ENCODE results near the gene CTF1.

The CTF1 gene

DNA sequence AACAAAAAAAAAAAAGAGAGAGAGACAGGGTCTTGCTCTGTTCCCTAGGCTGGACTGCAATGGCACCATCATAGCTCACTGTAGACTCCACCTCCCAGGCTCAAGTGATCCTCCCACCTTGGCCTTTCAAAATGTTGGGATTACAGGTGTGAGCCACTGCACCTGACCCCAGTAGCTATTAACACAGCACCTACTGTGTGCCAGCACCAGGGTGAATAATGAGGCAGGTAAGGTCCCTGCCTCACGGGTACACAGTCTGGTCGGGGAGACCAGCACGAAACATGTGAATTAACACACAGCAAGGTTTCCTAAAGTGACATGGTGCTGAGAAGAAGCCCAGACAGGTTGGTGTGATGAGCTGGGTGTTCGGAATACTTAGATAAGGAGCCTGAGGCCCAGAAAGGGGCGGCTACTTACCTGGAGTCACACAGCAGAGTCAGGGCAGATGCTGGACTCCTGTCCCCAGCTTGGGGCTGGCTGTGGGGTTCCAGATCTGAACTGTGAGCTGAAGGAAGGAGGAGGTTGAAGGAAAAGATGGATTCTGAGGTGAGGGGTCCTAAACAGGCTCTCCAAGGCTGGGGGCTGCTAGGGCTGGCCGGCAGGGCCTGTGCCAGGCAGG lies 16.5 kb downstream of the CTF1 start:
- no peak for DNase-seq

DNA sequence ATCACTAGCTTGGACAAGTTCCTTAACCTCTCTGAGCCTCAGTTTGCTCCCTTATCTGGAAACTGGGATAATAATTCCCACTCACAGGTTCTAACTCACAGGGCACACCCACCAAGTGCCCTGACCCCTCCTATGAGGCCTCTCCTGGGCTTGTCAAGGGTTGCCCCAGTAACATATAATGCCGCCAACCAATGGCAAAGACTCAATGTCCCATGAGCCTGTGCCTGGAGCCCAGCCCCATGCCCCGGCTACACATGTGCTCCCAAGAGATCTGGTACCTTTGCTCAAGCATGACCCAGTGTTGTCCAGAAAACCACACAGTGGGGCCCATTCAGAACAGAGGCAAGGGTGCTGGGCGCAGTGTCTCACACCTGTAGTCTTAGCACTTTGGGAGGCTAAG lies 18.4 kb downstream of the CTF1 start:
- DNase-seq, result no peak

DNA sequence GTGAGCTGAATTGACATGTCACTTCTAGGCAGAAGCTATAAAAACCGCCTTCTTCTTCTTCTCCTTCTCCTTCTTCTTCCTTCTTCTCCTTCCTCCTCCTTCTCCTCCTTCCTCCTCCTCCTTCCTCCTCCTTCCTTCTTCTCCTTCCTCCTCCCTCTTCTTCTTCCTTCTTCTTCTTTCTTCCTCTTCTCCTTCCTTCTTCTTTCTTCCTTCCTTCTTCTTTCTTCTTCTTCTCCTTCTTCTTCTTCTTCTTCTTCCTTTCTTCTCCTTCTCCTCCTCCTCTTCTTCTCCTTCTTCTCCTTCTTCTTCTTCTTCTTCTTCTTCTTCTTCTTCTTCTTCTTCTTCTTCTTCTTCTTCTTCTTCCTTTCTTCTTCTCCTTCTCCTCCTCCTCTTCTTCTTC lies 22.2 kb downstream of the CTF1 start:
- DNase-seq, result no peak

DNA sequence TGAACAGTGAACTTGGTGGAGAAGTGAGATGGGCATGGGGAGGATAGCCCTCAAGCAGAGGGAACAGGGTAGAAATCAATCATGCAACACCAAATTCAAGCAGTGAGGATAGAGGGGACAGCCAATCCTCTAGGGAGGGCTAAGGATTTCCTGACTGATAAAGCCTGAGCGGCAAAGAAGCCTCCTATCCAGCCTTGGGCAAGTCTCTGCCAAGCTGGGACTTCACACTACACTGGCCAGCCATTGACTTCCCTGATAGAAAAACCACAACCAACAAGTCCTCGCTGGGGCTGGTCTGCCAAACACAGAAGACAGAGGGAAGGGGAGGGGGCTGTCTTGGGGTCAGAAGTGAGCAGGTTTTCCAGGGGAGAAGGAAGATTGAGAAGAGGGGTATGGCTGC lies 24.5 kb downstream of the CTF1 start:
- no peak for DNase-seq

DNA sequence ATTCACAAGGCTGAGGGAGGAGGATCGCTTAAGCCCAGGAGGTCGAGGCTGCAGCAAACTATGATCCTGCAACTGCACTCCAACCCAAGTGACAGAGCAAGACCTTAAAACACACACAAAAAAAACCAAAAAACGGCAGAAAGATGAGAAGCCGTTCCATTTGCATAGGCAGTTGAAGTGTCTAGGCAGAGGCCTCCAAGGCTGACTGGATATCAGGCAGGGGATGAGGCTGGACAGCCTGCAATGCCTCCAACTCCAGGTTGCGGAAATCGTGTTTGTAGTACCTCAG lies 25.0 kb downstream of the CTF1 start:
- DNase-seq, result no peak

DNA sequence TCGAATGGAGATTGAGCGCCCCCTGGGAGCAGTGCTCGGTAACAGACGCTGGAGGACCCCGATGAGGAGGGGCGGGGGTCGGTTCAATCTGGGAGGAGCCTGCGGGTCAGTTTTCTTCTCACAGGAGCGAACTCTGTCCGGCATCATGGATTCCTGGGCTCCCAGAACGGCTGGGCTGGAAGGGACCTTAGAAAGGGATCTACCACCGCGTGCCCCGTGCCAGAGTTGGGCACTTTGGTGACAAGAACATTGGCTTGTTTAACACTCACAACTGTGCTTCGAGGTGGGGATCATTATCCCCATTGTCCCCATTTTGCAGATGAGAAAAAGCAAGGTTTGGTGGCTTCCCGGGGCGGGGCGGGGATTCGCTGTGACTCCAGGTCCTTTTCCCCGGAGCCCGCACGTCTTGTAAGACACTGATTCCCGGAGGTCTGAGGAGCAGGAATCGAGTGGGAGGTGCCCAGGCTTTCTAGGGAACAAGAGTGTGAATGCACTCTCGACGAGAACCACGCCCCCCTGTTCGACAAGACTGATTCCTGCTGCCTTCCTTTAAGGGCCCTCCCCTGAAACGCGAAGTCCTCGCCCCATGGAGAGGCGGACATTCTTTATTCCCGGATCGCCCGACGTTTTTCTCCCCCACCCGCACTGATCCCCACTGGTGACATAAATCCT lies 25.5 kb downstream of the CTF1 start:
- peak; percentile 80 for DNase-seq

DNA sequence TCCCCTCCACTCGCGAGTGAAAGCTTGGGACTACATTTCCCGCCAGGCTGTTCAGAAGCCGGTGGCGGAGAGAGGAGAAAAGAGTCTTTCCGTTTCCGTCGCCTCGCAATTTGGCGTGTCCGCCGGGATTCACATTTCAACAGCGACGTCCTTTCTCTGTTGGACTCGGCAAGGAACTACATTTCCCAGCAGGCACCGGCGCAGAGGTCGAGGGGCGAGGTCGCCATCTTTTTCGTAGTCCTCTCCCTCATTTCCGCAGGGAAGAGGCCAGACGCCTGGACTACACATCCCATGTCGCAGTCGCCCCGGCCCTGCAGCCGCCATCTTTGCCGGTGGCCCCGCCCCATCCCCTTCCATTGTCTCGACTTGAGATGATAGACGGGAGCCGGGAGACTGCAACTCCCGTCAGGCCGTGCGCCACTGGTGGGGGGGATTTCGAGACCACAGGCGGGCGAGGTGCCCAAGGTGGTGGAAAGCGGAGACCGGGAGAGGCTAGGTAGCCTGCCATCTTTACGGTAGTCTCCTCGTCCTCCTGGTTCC lies 26.1 kb downstream of the CTF1 start:
- DNase-seq, result peak; percentile 99

DNA sequence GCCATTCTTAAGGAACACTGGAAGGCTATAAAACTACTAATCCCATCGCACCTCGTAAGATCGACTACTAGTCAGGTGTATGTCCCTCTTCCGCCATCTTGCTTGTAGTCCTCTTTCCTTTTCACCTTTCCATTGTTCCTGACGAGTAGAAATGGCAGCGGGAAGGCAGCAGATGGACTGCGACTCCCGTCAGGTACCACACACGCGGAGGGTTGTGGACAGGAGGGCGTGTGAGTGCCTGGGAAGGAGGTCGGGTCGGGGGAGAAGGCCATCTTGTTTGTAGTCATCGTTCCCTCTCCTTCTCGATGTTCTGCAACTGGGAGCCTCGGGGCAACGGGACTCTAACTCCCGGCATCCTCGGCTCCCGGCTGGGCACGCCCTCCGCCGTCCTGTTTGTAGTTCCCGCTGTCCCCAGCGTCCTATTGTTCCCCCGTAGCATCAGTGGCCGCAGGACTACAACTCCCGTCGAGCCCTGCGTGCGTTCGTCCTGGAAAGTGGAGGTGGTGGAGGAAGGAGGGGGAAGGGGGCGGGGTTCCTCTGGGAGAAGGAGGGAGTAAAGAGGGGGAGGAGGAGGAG lies 26.6 kb downstream of the CTF1 start:
- DNase-seq, result peak; percentile 98

DNA sequence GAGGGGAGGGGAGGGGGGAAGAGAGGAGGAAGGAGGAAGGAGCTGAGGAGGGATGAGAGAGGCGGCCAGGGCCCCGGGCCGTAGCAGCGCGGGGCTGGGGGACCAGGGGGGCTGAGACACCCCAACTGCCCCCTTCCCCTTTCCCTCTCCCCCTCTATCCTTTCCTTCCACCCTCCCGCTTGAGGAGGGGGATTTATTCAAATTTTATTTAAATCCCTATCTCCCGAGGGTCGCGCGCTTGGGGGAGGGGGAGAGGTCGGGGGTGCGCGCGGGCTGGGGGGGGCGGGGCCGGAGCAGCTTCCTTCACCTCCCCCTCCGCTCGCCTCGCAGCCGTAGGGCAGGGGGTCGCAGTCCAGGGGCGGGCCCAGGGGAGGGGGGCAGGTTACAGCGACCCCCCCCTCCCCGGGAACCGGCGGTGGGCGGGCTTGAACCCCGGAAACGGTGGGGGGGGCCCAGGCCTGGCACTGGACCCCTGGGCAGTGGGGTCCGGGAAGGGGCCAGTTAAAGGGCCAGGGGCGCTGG lies 27.2 kb downstream of the CTF1 start, which contains the start of gene FBXL19:
Gene FBXL19, plus strand, starts transcription at position 19 of the 522 bp plus-strand sequence. CDS start 2,183 bp downstream, outside the sequence.
- no peak for DNase-seq

DNA sequence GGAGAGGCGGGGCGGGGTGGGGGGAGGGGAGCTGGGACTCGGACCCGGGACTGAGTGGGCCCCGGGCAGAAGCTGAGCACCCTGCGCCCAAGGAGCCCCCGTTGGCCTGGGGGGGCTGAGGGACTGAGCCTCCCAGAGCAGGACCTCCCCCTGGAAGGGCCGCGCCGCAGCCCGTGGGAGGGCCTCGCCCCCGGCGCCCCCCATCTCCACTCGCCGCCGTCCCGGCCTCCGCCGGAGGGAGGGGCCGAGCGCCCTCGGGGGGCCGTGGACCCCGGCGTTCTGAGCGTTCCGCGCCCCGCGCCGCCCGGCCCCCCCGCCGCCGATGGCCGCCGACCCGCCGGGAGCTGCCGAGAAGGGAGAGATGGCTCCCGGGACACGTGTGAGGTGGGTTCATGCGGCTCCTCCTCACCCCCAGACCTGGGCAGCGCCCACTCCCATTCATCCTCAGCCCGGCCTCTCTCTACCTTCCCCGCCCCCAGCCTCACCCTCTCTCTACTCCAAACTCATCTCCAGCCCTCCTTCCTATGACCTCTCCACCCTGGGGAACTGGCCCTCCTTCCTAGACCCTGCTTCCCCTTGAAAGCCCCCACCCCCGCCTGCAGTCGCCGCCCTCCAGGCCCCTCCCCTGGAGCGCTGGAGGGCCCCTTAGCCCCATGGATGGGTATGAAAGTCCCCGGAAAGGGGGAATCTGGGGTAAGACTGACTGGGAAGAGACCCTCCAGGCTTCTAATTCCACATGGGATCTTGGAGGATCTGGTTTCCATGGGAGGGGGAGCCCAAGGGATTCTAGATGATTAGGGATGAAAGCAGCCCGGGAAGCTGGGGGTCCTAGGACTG lies 27.9 kb downstream of the CTF1 start:
- DNase-seq, result no peak

DNA sequence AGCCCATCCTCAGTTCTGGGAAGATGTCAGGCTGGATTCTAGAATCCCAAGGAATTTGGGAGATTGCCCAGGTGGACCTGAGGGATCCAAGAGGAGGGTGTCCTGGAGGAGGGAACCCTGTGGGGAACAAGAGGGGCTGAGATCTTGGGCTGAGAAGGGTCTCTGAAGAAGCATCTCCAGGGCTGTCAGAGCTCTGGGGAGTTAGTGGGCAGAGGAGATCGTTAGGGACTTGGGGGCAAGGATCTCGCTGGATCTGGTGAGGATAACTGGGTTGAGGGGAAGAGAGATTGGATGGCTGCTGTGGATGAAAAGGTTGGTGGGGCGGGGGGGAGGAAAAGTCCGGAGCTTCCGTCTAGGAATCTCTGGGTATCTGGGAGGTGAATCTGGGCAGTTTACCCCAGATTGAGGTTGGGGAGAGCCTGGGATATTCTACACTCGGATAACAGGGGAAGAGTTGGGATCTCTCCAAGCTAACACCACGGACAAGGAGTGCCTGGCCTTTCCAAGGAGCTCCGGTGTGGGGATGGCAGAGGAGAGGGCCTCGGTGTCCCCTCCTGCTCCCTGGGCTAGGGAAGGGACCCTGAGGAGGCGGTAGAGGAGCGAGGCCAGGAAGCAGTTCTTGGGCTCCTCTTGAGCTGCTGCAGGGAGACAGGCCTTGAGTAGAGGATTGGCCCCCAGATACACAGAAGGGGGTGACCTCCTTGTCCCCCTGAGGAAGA lies 28.7 kb downstream of the CTF1 start:
- no peak for DNase-seq

DNA sequence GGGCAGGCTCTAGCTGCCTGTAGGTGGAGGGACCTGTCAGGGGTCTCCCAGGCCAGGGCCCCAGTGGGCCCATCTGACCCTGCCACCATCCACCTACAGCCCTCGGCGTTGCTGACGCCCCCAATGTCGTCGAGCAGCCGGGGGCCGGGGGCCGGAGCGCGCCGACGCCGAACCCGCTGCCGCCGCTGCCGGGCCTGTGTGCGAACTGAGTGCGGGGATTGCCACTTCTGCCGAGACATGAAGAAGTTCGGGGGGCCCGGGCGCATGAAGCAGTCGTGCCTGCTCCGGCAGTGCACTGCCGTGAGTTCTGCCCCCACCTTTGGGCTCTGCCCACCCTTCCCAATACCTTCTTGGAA lies 29.2 kb downstream of the CTF1 start:
- DNase-seq, result no peak

DNA sequence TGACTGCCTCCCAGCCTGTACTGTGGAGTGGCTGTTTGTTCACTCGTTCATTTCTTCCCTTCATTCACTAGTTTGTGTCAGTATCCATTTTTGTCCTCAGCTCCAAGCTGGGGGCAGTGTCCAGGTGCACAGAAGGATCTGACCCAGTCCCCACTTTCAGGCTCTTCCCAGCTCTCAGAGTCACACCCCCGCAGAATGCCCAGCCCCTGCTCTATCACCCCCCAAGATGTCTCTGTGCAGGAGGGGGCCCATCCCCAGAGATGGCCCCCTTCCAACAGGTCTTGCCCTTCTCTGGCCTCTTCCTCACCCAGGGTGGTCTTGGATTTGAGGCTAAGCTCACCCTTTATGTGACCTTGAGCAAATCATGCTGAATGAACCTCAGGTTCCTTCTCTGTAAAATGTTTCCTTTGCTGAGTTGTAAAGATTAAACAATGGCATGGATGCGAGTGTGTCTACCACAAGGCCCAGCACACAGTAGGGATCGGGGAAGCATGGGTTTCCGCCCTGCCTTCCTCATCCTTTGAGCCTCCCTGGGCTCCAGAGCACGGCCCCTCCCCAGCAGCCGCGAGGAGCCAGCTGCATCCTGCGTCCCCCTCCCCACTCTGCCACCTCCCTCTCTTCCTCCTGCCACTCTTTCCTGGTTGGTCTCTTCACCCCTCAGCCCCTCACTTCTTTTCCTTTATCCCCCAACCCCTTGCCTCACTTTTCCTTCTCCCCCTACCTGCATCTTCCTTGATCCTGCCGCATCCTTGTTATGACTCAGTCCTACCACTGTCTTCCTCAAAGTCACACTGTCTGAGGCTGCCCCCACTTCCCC lies 29.8 kb downstream of the CTF1 start:
- no peak for DNase-seq

DNA sequence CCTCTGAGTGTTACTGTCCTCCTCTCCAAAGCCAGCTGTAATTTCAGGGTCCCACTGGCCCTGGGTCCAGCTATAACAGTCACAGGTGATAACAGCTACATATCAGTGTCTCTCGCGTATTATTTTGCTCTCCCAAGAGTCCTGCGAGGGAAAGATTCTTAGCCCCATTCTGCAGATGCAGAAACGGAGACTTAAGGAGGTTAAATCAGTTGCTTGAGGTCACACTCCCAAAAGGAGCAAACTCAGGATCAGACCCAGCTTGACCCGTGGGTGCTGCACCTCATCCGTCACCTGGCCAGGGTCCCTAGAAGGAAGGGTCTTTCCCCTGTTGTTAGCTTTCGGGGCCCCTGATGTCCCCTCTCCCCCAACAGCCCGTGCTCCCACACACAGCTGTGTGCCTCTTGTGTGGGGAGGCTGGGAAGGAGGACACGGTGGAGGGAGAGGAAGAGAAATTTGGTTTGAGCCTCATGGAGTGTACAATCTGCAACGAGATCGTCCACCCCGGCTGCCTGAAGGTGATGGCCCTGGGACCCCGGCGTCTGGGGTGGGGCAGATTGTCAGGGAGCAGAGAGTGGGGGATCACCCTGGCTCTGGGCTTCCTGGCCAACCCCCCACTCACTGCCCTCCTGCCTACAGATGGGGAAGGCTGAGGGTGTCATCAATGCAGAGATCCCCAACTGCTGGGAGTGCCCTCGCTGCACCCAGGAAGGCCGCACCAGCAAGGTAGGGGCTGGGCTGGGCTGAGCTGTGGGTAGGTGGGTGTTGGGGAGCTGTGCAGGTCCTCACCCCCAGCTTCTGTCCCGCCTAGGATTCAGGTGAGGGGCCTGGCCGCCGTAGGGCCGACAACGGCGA lies 30.7 kb downstream of the CTF1 start:
- no peak for DNase-seq

DNA sequence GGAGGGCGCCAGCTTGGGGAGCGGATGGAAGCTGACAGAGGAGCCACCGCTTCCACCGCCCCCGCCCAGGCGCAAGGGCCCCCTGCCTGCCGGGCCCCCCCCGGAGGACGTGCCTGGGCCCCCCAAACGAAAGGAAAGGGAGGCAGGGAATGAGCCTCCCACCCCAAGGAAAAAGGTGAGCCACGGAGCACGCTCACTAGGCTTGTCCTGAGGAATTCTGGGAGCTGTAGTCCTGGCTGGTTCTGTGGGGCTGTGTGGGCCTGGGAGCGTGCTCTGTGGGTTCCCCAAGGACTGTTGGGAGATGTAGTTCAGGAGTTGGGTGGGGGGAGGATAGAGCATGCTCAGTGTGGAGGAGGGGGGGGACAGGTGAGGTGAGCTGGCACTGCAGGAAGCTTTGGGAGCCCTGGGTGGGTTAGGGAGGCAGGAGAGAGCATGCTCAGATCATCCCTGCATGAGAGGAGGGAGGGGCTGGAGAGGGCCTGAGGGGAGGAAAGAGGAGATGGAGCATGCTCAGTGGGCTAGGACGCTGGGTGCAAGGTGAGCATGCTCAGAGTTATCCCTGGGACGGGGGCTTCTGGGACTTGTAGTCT lies 31.5 kb downstream of the CTF1 start:
- peak; percentile 36 for DNase-seq

DNA sequence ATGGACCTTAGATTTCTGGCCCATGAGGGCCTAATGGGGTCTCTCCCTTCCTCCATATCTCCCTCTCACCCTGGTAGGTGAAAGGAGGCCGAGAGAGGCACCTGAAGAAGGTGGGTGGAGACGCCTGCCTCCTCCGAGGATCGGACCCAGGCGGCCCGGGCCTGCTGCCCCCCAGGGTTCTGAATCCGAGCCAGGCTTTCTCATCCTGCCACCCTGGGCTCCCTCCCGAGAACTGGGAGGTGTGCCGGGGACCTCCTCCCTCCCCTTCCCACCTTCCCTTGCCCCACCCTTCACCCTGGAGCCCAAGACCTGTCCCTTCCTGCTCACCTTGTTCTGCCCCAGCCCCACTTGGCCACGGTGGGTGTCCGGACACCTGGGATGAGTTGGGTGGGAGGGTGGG lies 32.0 kb downstream of the CTF1 start:
- DNase-seq, result no peak

DNA sequence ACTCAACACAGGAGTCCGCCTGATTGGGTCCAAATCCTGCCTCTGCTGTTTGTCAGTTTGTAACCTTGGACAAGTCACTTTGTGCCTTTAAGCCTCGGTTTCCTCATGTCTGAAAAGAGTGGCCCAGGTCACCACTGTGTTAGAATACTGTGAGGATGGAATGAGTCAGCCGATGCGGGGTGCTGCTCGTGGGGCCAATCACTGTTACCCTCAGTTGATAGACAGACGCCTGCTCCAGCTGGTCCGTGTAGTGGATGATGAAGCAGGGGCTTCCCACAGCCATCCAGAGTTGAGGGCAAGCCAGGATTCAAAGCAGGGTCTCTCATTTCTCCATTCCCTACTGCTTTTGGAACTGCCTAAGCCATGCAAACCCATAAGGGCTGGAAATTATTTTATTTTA lies 32.8 kb downstream of the CTF1 start:
- no peak for DNase-seq

DNA sequence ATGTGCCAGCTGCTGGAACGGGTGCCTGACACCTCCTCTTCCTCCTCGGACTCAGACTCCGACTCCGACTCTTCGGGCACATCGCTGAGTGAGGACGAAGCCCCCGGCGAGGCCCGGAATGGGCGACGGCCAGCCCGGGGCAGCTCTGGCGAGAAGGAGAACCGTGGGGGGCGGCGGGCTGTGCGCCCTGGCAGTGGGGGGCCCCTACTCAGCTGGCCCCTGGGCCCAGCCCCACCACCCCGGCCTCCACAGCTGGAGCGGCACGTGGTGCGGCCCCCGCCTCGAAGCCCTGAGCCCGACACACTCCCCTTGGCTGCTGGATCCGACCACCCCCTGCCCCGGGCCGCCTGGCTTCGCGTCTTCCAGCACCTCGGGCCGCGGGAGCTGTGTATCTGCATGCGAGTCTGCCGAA lies 33.8 kb downstream of the CTF1 start:
- no peak for DNase-seq

DNA sequence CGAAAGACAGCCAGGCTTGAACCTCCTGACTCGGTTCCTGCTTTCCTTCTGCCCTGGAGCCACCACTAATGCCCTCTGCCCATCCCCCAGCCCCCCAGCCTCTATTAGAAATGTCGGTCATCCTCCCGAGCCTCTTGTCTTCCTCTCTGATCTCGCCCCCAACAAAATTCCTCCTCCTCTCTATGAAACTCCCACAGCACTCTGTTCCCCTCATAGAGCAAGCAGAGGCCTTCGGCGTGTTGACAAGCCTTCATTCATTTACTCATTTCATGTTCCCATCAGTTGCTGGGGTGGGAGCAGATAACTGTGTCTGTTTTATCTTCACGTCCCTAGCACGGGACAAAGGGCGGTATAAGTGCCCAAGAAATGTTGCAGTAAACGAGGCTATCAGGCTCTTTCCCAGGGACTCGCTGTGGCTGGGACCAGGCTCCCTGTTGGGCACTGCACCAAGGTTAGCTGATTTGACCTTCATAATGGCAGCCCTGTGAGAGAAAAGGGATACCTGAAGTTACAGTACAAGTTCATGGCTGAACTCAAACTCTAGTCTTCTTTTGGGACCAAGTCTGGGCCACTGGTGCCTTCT lies 34.7 kb downstream of the CTF1 start:
- no peak for DNase-seq
